ENCODE results near the gene STRN.
"Not testable (repeated sequence)": the region's sequence is repeated elsewhere in the genome, so short reads cannot be mapped to it uniquely, and the experiment has no call there.

- TF ChIP-seq CTCF, POLR2A (IDR thresholded peaks at IDR 0.05): not testable (repeated sequence)
These were observed 21.1 kb downstream of the STRN start for GRCh38 chr2:36945240-36945639.
